Measurements from ENCODE around the gene METTL24. TPM values are rescaled to one million over a fixed set of nuclear protein-coding genes. Genes with fewer than 3 reads are reported as not detected.

Gene METTL24
- total RNA-seq, 6 donors from 2014 or later, result 0.78 to 2.7 (median 1.8) TPM; not detected in 1

GRCh38 chr6:110366256-110366655, 8.1 kb upstream of the METTL24 start:
- Histone ChIP-seq H3K4me1 (no peaks in the 10 kb centered on the region), H3K27me3 (no peaks in the 10 kb centered on the region), H3K27ac (no peak overlapping the region), H3K36me3 (no peaks in the 10 kb centered on the region), H3K9me3 (no peaks in the 10 kb centered on the region), H3K4me3 (no peak overlapping the region)
- TF ChIP-seq POLR2A (IDR thresholded peaks at IDR 0.05) (no peak), POLR2AphosphoS5 (IDR thresholded peaks at IDR 0.05) (no peak), CTCF (IDR thresholded peaks at IDR 0.05) (no peak), EP300 (IDR thresholded peaks at IDR 0.05) (no peak)
- DNase-seq (no peak), ATAC-seq (ENCODE audit: low FRiP score in 2 of 2) (no peak)
- 73 to 88% methylated on average over 2 of the region's 2 CpGs for WGBS, 2 donors

GRCh38 chr6:110364364-110365105, 6.4 kb upstream of the METTL24 start:
- no peak overlapping the region for H3K4me3 ChIP-seq
- no peak for DNase-seq
- no peak for TF ChIP-seq EP300 (IDR thresholded peaks at IDR 0.05)
- peak in 1 of 2 donors; percentile 55 for TF ChIP-seq POLR2AphosphoS5 (IDR thresholded peaks at IDR 0.05)
- WGBS, 2 donors, result 59 to 67% methylated on average over 5 of the region's 5 CpGs
- no peak for ATAC-seq (ENCODE audit: low FRiP score in 2 of 2)
- no peaks in the 10 kb centered on the region for H3K4me1 ChIP-seq
- H3K9me3 ChIP-seq, result no peaks in the 10 kb centered on the region
- H3K36me3 ChIP-seq, result no peaks in the 10 kb centered on the region
- no peaks in the 10 kb centered on the region for H3K27me3 ChIP-seq
- no peak overlapping the region for H3K27ac ChIP-seq

- Histone ChIP-seq H3K27me3 (no peaks in the 10 kb centered on the region), H3K9me3 (no peaks in the 10 kb centered on the region), H3K4me3 (no peak overlapping the region), H3K4me1 (no peaks in the 10 kb centered on the region), H3K27ac (no peak overlapping the region), H3K36me3 (no peaks in the 10 kb centered on the region)
- TF ChIP-seq POLR2A (IDR thresholded peaks at IDR 0.05) (no peak), POLR2AphosphoS5 (IDR thresholded peaks at IDR 0.05) (no peak), EP300 (IDR thresholded peaks at IDR 0.05) (no peak), CTCF (IDR thresholded peaks at IDR 0.05) (no peak)
- no peak for ATAC-seq (ENCODE audit: low FRiP score in 2 of 2)
- DNase-seq, result no peak
- 68 to 92% methylated on average over 3 of the region's 3 CpGs for WGBS, 2 donors
These were observed 5.6 kb upstream of the METTL24 start for GRCh38 chr6:110363748-110364147.

GRCh38 chr6:110360676-110361075, 2.5 kb upstream of the METTL24 start:
- no peak for ATAC-seq (ENCODE audit: low FRiP score in 2 of 2)
- Histone ChIP-seq H3K9me3 (no peaks in the 10 kb centered on the region), H3K27me3 (peaks cover 0 to 7% (median 3%) of the 10 kb centered on the region in 4 donors), H3K4me1 (peaks cover 0 to 6% (median 6%) of the 10 kb centered on the region in 4 donors), H3K4me3 (no peak overlapping the region), H3K36me3 (no peaks in the 10 kb centered on the region), H3K27ac (no peak overlapping the region)
- 82 to 89% methylated on average over 3 of the region's 3 CpGs for WGBS, 2 donors
- no peak for DNase-seq
- TF ChIP-seq CTCF (IDR thresholded peaks at IDR 0.05) (no peak), POLR2AphosphoS5 (IDR thresholded peaks at IDR 0.05) (no peak), POLR2A (IDR thresholded peaks at IDR 0.05) (no peak), EP300 (IDR thresholded peaks at IDR 0.05) (no peak)

GRCh38 chr6:110359556-110359955, 1.4 kb upstream of the METTL24 start:
- Histone ChIP-seq H3K4me3 (no peak overlapping the region), H3K9me3 (no peaks in the 10 kb centered on the region), H3K36me3 (no peaks in the 10 kb centered on the region), H3K4me1 (peaks cover 0 to 6% (median 6%) of the 10 kb centered on the region in 4 donors), H3K27me3 (peaks cover 0 to 7% (median 3%) of the 10 kb centered on the region in 4 donors), H3K27ac (no peak overlapping the region)
- no peak for ATAC-seq (ENCODE audit: low FRiP score in 2 of 2)
- 56 to 63% methylated on average over 5 of the region's 5 CpGs for WGBS, 2 donors
- no peak for TF ChIP-seq POLR2A (IDR thresholded peaks at IDR 0.05)
- TF ChIP-seq POLR2AphosphoS5 (IDR thresholded peaks at IDR 0.05), result no peak
- no peak for TF ChIP-seq EP300 (IDR thresholded peaks at IDR 0.05)
- DNase-seq, result no peak
